Measurements from ENCODE around the gene DDAH1.

Gene DDAH1

DNA sequence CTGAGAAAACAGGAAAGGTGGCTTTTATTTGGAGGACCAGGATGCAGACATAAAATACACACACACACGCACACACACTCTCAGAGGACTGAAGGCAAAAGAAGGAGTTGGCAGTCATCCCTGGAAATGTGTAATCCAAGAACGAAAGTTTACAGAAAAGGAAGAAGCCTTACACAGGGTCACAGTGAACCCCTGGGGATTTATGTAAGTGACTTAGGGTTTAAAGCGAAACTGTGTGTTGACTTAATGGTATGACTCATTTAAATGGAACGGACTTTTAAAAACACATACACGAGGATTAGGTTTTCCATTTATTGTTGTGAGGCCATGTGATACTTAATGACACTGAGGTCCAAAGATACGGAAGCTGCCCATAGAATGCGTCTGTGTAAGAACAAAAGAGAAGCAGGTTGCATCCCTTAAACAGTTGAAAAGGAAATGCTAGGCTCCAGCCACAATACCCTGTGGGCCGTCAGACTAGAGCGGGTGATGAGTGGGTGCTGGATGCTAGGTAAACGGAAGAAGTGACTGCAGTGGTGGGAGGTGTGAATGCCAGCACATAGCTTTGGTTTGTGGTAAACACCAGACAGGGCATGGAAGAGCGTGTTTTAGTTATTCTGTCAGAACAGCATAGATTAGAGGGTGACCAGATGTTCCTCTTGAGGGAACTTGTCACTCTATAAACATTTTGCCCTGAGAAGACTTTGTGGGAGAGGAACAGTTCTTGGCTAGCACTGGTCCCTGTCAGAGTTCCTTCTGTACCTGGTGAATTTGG is 166.9 kb downstream of the DDAH1 start:
- H3K27ac ChIP-seq: peak overlapping the region; percentile 73
- no peak for TF ChIP-seq ZFX (IDR thresholded peaks at IDR 0.05)
- TF ChIP-seq, protein P1, sequence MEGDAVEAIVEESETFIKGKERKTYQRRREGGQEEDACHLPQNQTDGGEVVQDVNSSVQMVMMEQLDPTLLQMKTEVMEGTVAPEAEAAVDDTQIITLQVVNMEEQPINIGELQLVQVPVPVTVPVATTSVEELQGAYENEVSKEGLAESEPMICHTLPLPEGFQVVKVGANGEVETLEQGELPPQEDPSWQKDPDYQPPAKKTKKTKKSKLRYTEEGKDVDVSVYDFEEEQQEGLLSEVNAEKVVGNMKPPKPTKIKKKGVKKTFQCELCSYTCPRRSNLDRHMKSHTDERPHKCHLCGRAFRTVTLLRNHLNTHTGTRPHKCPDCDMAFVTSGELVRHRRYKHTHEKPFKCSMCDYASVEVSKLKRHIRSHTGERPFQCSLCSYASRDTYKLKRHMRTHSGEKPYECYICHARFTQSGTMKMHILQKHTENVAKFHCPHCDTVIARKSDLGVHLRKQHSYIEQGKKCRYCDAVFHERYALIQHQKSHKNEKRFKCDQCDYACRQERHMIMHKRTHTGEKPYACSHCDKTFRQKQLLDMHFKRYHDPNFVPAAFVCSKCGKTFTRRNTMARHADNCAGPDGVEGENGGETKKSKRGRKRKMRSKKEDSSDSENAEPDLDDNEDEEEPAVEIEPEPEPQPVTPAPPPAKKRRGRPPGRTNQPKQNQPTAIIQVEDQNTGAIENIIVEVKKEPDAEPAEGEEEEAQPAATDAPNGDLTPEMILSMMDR (conservative IDR thresholded peaks at IDR 0.05): no peak

GRCh38 chr1:85297538-85297854 is 167.5 kb downstream of the DDAH1 start:
- TF ChIP-seq ZFX (IDR thresholded peaks at IDR 0.05): no peak
- TF ChIP-seq, protein P1 (conservative IDR thresholded peaks at IDR 0.05): no peak
- H3K27ac ChIP-seq: peak overlapping the region; percentile 73; the same call in 1 of the 2 replicates

- no peak for TF ChIP-seq ZFX (IDR thresholded peaks at IDR 0.05)
- TF ChIP-seq, protein P1 (conservative IDR thresholded peaks at IDR 0.05): no peak
- peak overlapping the region; percentile 73 for H3K27ac ChIP-seq
Measured at GRCh38 chr1:85296980-85297379, 168.0 kb downstream of the DDAH1 start.

DNA sequence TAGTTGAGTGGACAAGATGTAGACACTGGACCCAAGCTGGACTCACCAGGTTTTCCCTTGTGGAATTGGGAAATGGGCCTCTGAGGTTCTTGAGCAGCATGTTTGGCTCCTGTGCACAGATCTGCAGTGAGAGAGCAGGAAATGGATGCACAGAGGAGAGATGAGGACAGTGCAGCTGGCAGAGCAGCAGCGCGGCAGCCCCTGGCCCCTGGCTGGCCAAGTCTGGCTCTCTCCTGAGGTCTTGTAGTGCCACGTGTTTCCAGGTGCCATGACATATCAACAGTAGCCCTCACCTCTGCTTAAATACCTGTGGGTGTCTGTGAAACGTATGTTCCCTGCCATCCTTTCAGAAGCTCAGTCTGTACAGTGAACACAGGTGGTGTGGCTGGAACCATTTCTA is 169.3 kb downstream of the DDAH1 start:
- no peak overlapping the region for H3K27ac ChIP-seq

DNA sequence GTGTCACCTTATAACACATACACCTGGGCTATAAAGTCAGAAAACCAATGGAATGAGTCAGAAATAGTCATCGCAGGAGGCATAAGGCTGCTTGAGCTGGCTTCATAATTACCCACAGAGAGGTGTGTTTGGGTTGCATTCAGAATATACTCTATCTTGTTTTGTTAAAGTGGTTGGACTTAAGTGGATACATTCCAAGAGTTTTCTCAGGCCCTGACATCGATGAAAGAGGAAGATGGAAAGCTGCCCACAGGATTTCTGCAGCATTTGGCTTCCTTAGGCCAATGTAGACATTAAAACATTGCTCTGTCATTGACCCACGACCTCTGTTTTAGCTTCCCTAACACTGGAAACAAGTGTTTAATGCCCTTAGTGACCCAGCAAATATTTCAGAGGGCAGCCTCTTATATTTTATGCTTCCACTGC is 169.9 kb downstream of the DDAH1 start:
- TF ChIP-seq ZFX (IDR thresholded peaks at IDR 0.05): no peak
- TF ChIP-seq, protein P1 (conservative IDR thresholded peaks at IDR 0.05): no peak

More for the DNA sequence above, 169.3 kb downstream of the DDAH1 start:
- no peak for TF ChIP-seq ZFX (IDR thresholded peaks at IDR 0.05)
- TF ChIP-seq, protein P1 (conservative IDR thresholded peaks at IDR 0.05): no peak

DNA sequence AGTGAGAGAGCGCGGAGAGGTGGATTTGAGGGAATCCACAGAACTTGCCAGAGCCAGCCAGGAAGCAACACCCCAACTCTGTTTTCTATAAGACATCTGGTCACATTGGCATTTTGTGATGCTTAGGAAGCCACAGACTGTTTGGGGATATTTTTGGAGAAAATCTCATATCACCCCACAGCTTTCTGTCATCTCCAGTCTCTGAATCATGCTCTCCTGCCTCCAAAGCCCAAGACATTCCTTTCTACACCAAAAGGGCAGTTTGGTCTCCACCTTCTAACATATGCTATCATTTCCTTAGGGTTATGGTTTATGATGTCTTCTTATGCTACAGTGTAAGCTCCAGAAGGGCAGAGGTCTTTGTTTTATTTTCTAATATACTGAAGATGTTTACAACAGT is 174.1 kb downstream of the DDAH1 start:
- H3K27ac ChIP-seq: no peak overlapping the region
- TF ChIP-seq, protein P1 (conservative IDR thresholded peaks at IDR 0.05): no peak
- no peak for TF ChIP-seq ZFX (IDR thresholded peaks at IDR 0.05)

More for the DNA sequence above, 169.9 kb downstream of the DDAH1 start:
- H3K27ac ChIP-seq: no peak overlapping the region

GRCh38 chr1:85289848-85290335 is 175.1 kb downstream of the DDAH1 start:
- no peak for TF ChIP-seq ZFX (IDR thresholded peaks at IDR 0.05)
- TF ChIP-seq, protein P1 (conservative IDR thresholded peaks at IDR 0.05): no peak
- no peak overlapping the region for H3K27ac ChIP-seq
